ENCODE data around the gene PHLDA3. TPM values are rescaled to one million over a fixed set of nuclear protein-coding genes. Genes with fewer than 3 reads are reported as not detected.

The PHLDA3 gene
- total RNA-seq, 3 donors from 2014 or later (not counting 1 experiment from before 2014, with no cell fraction given): 0.63 to 1.7 (median 1.1) TPM

GRCh38 chr1:201501144-201501543, 32.2 kb upstream of the PHLDA3 start:
- Mint-ChIP-seq H3K27me3 (ENCODE audit: low read depth in 2 of 2) (no peaks in the 10 kb centered on the region), H3K9me3 (no peaks in the 10 kb centered on the region), H3K4me1 (peaks cover 13 to 22% of the 10 kb centered on the region in 2 donors), H3K36me3 (no peaks in the 10 kb centered on the region), H3K4me3 (no peak overlapping the region), H3K27ac (no peak overlapping the region)
- 97% methylated on average over 8 of the region's 8 CpGs for WGBS (ENCODE audit: insufficient coverage)
- Histone ChIP-seq H3K9me3 (ENCODE audit: control insufficient read depth, insufficient read depth, low read length) (no peaks in the 10 kb centered on the region), H3K4me1 (ENCODE audit: control insufficient read depth, insufficient read depth, low read length) (peaks cover 11% of the 10 kb centered on the region), H3K36me3 (ENCODE audit: control insufficient read depth, insufficient read depth, low read length) (no peaks in the 10 kb centered on the region), H3K4me3 (ENCODE audit: low read length) (no peak overlapping the region), H3K27ac (ENCODE audit: low read length) (no peak overlapping the region), H3K27me3 (ENCODE audit: control insufficient read depth, insufficient read depth, low read length) (no peaks in the 10 kb centered on the region)
- ATAC-seq (no peak), DNase-seq (no peak)
- TF ChIP-seq, protein P1, sequence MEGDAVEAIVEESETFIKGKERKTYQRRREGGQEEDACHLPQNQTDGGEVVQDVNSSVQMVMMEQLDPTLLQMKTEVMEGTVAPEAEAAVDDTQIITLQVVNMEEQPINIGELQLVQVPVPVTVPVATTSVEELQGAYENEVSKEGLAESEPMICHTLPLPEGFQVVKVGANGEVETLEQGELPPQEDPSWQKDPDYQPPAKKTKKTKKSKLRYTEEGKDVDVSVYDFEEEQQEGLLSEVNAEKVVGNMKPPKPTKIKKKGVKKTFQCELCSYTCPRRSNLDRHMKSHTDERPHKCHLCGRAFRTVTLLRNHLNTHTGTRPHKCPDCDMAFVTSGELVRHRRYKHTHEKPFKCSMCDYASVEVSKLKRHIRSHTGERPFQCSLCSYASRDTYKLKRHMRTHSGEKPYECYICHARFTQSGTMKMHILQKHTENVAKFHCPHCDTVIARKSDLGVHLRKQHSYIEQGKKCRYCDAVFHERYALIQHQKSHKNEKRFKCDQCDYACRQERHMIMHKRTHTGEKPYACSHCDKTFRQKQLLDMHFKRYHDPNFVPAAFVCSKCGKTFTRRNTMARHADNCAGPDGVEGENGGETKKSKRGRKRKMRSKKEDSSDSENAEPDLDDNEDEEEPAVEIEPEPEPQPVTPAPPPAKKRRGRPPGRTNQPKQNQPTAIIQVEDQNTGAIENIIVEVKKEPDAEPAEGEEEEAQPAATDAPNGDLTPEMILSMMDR (IDR thresholded peaks at IDR 0.05): no peak
- intact Hi-C loops (cut with micrococcal nuclease): no loop called here

DNA sequence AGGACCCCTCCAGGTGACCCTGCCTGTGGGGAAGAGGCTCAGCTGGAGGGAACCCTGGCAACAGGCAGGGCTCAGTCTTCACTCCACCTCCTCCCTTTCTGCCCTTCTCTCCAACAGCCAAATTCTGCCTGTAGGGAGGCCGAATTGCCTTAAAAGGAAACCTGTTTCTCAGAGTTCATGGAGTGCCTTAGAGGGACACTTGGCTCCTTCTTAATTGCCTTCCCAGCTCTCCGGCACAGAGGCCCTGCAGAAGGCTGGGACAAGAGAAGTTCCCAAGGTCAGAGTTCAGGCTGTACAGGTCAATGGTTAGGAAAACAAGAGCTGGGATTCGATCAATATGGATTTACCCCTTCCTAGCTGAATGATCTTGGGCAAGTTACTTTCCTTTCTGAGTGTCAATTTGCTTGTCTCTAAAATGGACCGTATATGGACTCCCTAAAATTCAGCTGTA, 31.7 kb upstream of the PHLDA3 start:
- no peak overlapping the region for H3K27ac ChIP-seq (ENCODE audit: low read length)
- Mint-ChIP-seq H3K36me3 (no peaks in the 10 kb centered on the region), H3K27me3 (ENCODE audit: low read depth in 2 of 2) (no peaks in the 10 kb centered on the region), H3K27ac (no peak overlapping the region), H3K4me1 (peaks cover 8 to 17% of the 10 kb centered on the region in 2 donors), H3K4me3 (no peak overlapping the region), H3K9me3 (no peaks in the 10 kb centered on the region)
- no peaks in the 10 kb centered on the region for H3K36me3 ChIP-seq (ENCODE audit: control insufficient read depth, insufficient read depth, low read length)
- H3K27me3 ChIP-seq (ENCODE audit: control insufficient read depth, insufficient read depth, low read length): no peaks in the 10 kb centered on the region
- 96% methylated on average over 4 of the region's 4 CpGs for WGBS (ENCODE audit: insufficient coverage)
- peaks cover 6% of the 10 kb centered on the region for H3K4me1 ChIP-seq (ENCODE audit: control insufficient read depth, insufficient read depth, low read length)
- TF ChIP-seq, protein P1 (IDR thresholded peaks at IDR 0.05): no peak
- intact Hi-C loops (cut with micrococcal nuclease): no loop called here
- DNase-seq (no peak), ATAC-seq (no peak)
- no peak overlapping the region for H3K4me3 ChIP-seq (ENCODE audit: low read length)
- no peaks in the 10 kb centered on the region for H3K9me3 ChIP-seq (ENCODE audit: control insufficient read depth, insufficient read depth, low read length)

- no peak overlapping the region for H3K27ac ChIP-seq (ENCODE audit: low read length)
- ATAC-seq: no peak
- no peaks in the 10 kb centered on the region for H3K36me3 Mint-ChIP-seq
These were observed 31.0 kb upstream of the PHLDA3 start for GRCh38 chr1:201499795-201500669.

More at GRCh38 chr1:201499795-201500669, 31.0 kb upstream of the PHLDA3 start:
- Histone ChIP-seq H3K9me3 (ENCODE audit: control insufficient read depth, insufficient read depth, low read length) (no peaks in the 10 kb centered on the region), H3K4me3 (ENCODE audit: low read length) (no peak overlapping the region), H3K4me1 (ENCODE audit: control insufficient read depth, insufficient read depth, low read length) (no peaks in the 10 kb centered on the region), H3K36me3 (ENCODE audit: control insufficient read depth, insufficient read depth, low read length) (peaks cover 3% of the 10 kb centered on the region), H3K27me3 (ENCODE audit: control insufficient read depth, insufficient read depth, low read length) (no peaks in the 10 kb centered on the region)
- Mint-ChIP-seq H3K27me3 (ENCODE audit: low read depth in 2 of 2) (no peaks in the 10 kb centered on the region), H3K4me3 (no peak overlapping the region), H3K27ac (no peak overlapping the region), H3K9me3 (no peaks in the 10 kb centered on the region), H3K4me1 (peaks cover 2 to 11% of the 10 kb centered on the region in 2 donors)
- TF ChIP-seq, protein P1 (IDR thresholded peaks at IDR 0.05): no peak
- intact Hi-C loops (cut with micrococcal nuclease): no loop called here
- 94% methylated on average over 8 of the region's 8 CpGs for WGBS (ENCODE audit: insufficient coverage)
- DNase-seq: no peak
